ENCODE results near the gene GCAT.

- TF ChIP-seq CTCF (IDR thresholded peaks at IDR 0.05) (no peak), POLR2A (IDR thresholded peaks at IDR 0.05) (no peak)
Observed at GRCh38 chr22:37758694-37759093, 49.0 kb upstream of the GCAT start.
